Activated naive CD4-positive, alpha-beta T cell treated with anti-CD3 and anti-CD28 coated beads for 36 hours (primary cell): ENCODE measurements around the gene C20orf96. TPM values are rescaled to one million over a fixed set of nuclear protein-coding genes. Genes with fewer than 3 reads are reported as not detected.
"Not testable (repeated sequence)": the region's sequence is repeated elsewhere in the genome, so short reads cannot be mapped to it uniquely, and the experiment has no call there.

Experiments used
- CTCF ChIA-PET: fragments of 350-600 bp; sonication (Branson Sonifier 250); formaldehyde crosslinking; loops from one replicate; lab custom pipeline; 2021; ENCODE audit warnings: antibody characterized with exemption; lab: Charles Lee
- DNase-seq: peaks from one replicate; pipeline ENCODE4 v3.0.0-alpha.2; 2020
- H3K27ac Mint-ChIP-seq: one replicate; pipeline ENCODE4 v1.8.0; 2021; ENCODE audit warnings: mild to moderate bottlenecking, mixed read lengths
- H3K27me3 Mint-ChIP-seq: one replicate; pipeline ENCODE4 v1.8.0; 2021; ENCODE audit warnings: low read depth, mixed read lengths
- H3K36me3 Mint-ChIP-seq: one replicate; pipeline ENCODE4 v1.8.0; 2021; ENCODE audit warnings: low read depth, mixed read lengths
- H3K4me1 Mint-ChIP-seq: one replicate; pipeline ENCODE4 v1.8.0; 2021; ENCODE audit warnings: low read depth, mixed read lengths
- H3K4me3 Mint-ChIP-seq: one replicate; pipeline ENCODE4 v1.8.0; 2021; ENCODE audit warnings: mild to moderate bottlenecking, moderate library complexity, mixed read lengths
- H3K9me3 Mint-ChIP-seq: one replicate; pipeline ENCODE4 v1.8.0; 2021; ENCODE audit warnings: mixed read lengths
- intact Hi-C: fragments of 100-400 bp; cut with micrococcal nuclease; formaldehyde crosslinking; loops from one replicate; pipeline ENCODE4 v1.15.1; 2023
- total RNA-seq, 2 experiments: library from RNA; stranded (reverse); gene quantifications; one replicate each; pipeline ENCODE4 v1.2.3, GENCODE V29; 2021

The C20orf96 gene
- total RNA-seq, 2 experiments from 2014 or later, result 5.1 to 6.8 TPM

DNA sequence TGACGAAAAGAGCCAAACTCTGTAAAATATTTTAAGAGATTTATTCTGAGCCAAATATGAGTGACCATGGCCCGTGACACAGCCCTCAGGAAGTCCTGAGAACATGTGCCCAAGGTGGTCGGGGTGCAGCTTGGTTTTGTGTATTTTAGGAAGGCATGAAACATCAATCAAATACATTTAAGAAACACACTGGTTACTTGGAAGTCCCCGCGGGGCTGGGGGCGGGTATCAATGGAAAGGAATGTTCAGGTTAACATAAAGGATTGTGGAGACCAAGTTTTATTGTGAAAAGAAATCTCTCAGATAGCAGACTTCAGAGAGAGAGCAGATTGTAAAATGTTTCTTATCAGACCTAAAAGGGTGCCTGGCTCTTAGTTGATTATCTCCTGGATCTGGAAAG lies 37.1 kb downstream of the C20orf96 start:
- H3K4me3 Mint-ChIP-seq, intact Hi-C loops, H3K27ac Mint-ChIP-seq, DNase-seq, H3K9me3 Mint-ChIP-seq, H3K27me3 Mint-ChIP-seq, H3K36me3 Mint-ChIP-seq: not testable (repeated sequence)
- CTCF ChIA-PET, result interaction anchor here (0.8 to 1.4 kb wide), 3 partner anchors 13 to 77 kb away, joined by 3 to 5 read pairs (median 3); no protein-coding TSS in a partner anchor
- peaks cover 13% of the 10 kb centered on the region for H3K4me1 Mint-ChIP-seq

DNA sequence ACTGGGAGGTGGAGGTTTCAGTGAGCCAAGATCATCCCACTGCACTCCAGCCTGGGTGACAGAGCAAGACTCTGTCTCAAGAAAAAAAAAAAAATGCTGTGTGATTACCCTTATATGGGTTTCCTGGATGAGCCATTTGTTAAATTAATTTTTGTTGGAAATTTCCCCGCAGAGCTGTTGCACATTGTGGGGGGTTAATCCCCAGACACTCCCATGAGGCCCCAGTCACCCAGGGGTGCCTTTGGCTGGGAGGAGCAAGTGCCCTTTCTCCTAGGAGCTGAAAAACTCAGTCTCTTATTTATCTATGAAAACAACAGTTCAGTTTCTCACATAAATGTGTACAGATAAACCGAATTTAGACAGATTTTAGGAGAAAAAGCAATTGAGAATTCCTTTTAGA lies 37.7 kb downstream of the C20orf96 start:
- H3K27me3 Mint-ChIP-seq, result no peaks in the 10 kb centered on the region
- H3K4me1 Mint-ChIP-seq, result peaks cover 9% of the 10 kb centered on the region
- no peak overlapping the region for H3K4me3 Mint-ChIP-seq
- H3K27ac Mint-ChIP-seq, result no peak overlapping the region
- intact Hi-C loops, result no loop called here
- no peak for DNase-seq
- no peaks in the 10 kb centered on the region for H3K36me3 Mint-ChIP-seq
- H3K9me3 Mint-ChIP-seq, result no peaks in the 10 kb centered on the region
- CTCF ChIA-PET, result interaction anchor here (0.8 to 1.4 kb wide), 3 partner anchors 13 to 78 kb away, joined by 3 to 5 read pairs (median 3); no protein-coding TSS in a partner anchor

DNA sequence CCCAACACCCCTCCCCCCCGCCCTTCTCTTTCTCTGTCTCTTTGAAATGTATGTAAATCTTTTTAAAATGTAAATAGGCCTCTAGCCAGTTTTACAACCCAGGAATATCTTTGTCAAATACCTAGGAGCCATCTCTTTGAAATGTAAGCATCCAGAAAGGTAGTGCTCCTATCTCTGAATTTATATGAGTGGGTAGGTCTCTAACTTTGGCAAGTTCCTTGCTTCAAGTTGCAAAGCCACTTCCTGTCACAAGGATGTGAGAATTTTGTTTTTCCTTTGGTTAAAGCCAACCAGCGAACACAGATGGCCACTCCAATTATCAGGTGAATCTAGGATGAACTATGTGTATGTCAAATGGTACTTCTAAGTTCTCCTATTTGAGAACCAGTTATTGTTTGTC lies 39.2 kb downstream of the C20orf96 start:
- peaks cover 9% of the 10 kb centered on the region for H3K4me1 Mint-ChIP-seq
- no peaks in the 10 kb centered on the region for H3K9me3 Mint-ChIP-seq
- CTCF ChIA-PET, result no interaction called here
- no peak for DNase-seq
- intact Hi-C loops, result no loop called here
- no peak overlapping the region for H3K4me3 Mint-ChIP-seq
- H3K27ac Mint-ChIP-seq, result no peak overlapping the region
- H3K27me3 Mint-ChIP-seq, result no peaks in the 10 kb centered on the region
- no peaks in the 10 kb centered on the region for H3K36me3 Mint-ChIP-seq

DNA sequence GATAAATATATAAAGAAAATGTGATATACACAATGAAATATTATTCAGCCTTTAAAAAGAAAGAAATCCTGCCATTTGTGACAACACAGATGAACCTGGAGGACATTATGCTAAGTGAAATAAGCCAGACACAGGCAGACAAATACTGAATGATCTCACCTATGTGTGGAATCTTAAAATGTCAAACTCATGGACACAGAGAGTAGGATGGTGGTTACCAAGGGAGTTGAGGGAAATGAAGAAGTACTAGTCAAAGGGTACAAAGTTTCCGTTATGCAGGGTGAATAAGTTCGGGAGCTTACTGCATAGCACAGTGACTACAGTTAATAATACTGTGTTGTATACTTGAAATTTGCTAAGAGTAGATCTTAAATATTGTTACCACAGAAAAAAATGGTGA lies 47.6 kb downstream of the C20orf96 start:
- Mint-ChIP-seq H3K36me3 (no peaks in the 10 kb centered on the region), H3K4me1 (peaks cover 10% of the 10 kb centered on the region), H3K27me3 (no peaks in the 10 kb centered on the region), H3K27ac (no peak overlapping the region), H3K9me3 (no peaks in the 10 kb centered on the region), H3K4me3 (no peak overlapping the region)
- CTCF ChIA-PET, result interaction anchor here (0.6 kb wide), 1 partner anchor 11 kb away, joined by 5 read pairs; no protein-coding TSS in a partner anchor
- DNase-seq, result no peak
- intact Hi-C loops, result no loop called here

DNA sequence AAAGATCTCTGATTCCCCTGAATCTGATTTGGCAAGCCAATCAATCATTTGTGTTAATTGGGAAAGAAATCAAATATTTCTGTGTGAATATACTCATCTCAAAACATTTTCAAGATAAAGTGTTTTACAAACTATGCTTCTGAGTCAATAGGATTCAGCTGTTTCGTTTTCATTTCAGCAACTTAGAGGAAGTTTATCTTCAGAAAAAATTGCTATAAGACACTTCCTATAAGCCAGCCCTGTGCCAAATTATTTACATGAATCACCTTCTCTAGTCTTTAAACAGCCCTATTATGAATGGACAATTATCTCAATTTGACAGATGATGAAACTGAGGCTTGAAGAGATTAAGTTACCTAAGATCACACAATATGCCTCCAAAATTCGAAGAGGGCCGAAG lies 52.6 kb downstream of the C20orf96 start:
- intact Hi-C loops, result loop anchor here (1.0 to 2.0 kb wide), 3 partner anchors 11 to 28 kb away; partner anchors contain the start of gene DEFB129

DNA sequence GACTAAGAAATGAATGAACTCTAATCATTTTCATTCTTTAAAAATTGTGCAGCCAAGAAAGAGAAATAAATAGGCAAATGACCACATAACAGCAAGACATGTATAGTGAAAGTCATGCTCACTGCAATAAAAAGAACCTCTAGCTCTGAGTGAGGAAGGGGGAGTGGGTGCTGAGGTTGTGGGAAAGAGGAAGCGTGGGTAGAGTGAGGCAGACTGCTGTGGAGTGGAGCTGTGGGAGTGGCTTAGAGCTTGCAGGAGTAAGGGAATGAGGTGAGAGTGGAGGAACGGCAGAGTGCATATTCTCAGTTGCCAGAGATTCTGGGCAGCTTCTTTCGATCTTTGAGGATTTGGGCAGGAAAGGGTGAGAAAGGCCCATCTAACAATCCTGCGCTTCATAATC lies 53.1 kb downstream of the C20orf96 start:
- Mint-ChIP-seq H3K36me3 (no peaks in the 10 kb centered on the region), H3K4me1 (peaks cover 28% of the 10 kb centered on the region), H3K9me3 (no peaks in the 10 kb centered on the region), H3K27me3 (no peaks in the 10 kb centered on the region), H3K4me3 (peak overlapping the region; percentile 62), H3K27ac (peak overlapping the region; percentile 88)
- intact Hi-C loops, result no loop called here
- CTCF ChIA-PET, result interaction anchor here (0.9 to 2.4 kb wide), 2 partner anchors 29 kb away, joined by 4 to 11 read pairs; no protein-coding TSS in a partner anchor
- DNase-seq, result peak; percentile 65

More for the DNA sequence above, 52.6 kb downstream of the C20orf96 start:
- Mint-ChIP-seq H3K27ac (peak overlapping the region; percentile 88), H3K4me3 (peak overlapping the region; percentile 62), H3K36me3 (no peaks in the 10 kb centered on the region), H3K9me3 (no peaks in the 10 kb centered on the region), H3K4me1 (peaks cover 28% of the 10 kb centered on the region), H3K27me3 (no peaks in the 10 kb centered on the region)
- no peak for DNase-seq
- CTCF ChIA-PET, result interaction anchor here (0.9 to 2.4 kb wide), 2 partner anchors 28 to 30 kb away, joined by 4 to 11 read pairs; no protein-coding TSS in a partner anchor

DNA sequence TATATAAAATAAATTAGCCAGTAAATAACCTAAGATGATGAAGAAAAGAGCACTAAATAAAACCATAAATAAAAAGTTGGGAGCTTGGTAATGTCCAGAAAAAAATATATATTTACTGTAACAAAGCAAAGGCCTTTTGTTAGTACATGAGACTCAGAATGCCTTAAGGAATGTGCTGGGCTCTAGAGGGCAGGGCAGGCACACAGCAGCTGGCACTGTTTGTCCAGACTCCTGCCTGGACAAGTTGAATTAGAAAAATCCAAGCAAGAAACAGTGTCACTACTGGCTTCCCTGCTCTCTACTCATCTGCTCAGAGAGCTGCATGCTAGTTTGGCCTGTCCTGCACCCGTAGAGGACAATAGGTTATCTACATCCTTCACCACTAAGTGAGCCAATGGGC lies 54.7 kb downstream of the C20orf96 start:
- no peak for DNase-seq
- Mint-ChIP-seq H3K27ac (no peak overlapping the region), H3K4me3 (no peak overlapping the region), H3K27me3 (no peaks in the 10 kb centered on the region), H3K4me1 (peaks cover 28% of the 10 kb centered on the region), H3K9me3 (no peaks in the 10 kb centered on the region), H3K36me3 (no peaks in the 10 kb centered on the region)
- intact Hi-C loops, result loop anchor here (1.0 kb wide), 1 partner anchor 94 kb away; no protein-coding TSS in a partner anchor
- CTCF ChIA-PET, result no interaction called here

DNA sequence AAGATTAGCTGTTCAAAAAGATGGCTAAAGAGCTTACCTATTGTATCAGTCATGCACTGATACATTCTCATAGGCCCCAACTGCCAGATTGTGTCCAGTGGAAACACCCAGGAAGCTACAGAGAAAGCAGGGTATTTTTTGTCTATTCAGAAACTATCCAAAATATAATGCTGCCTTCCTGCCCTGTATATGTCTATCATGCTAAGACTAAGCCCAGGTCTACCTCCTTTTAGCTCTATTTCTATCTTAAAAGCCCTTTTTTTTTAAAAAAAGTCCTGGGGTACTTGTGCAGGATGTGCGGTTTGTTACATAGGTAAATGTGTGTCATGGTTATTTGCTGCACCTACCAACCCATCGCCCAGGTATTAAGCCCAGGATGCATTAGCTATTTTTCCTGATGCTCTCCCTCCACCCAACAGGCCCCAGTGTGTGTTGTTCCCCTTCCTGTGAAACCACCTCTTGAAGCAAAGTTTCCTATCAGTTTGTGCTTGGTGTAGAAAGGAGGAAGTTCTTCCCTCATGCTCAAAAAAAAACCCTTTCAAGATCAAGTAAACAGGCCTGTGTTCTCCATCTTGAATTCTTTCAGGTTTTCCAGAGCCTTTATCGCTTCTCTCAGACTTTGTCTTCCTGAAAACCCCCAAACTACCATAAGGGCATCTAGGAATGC lies 63.0 kb downstream of the C20orf96 start:
- H3K4me3 Mint-ChIP-seq, result no peak overlapping the region
- H3K4me1 Mint-ChIP-seq, result peaks cover 30% of the 10 kb centered on the region
- H3K36me3 Mint-ChIP-seq, result no peaks in the 10 kb centered on the region
- no peak for DNase-seq
- peaks cover 4% of the 10 kb centered on the region for H3K9me3 Mint-ChIP-seq
- H3K27ac Mint-ChIP-seq, result peak overlapping the region; percentile 64
- intact Hi-C loops, result loop anchor here (1.0 to 5.0 kb wide), 2 partner anchors 11 to 40 kb away; no protein-coding TSS in a partner anchor
- H3K27me3 Mint-ChIP-seq, result no peaks in the 10 kb centered on the region
- CTCF ChIA-PET, result interaction anchor here (0.6 to 2.2 kb wide), 7 partner anchors 13 to 204 kb away, joined by 3 to 12 read pairs (median 4); no protein-coding TSS in a partner anchor

DNA sequence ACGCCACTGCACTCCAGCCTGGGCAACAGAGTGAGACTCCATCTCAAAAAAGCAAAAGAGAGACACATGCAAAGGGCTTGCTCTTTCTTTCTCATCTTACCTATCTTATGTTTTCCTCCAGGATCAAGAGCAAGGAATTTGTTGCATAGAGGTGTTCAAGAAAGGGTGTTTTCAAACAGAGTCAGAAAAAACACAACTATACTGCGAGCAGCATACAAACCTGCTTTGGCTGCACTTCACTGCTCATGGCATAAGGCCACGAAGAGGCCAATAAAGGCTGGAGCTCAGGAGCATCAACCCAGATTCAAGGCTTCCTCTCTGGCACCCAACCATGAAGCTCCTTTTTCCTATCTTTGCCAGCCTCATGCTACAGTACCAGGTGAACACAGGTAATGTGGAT lies 63.6 kb downstream of the C20orf96 start, which contains the start of gene DEFB129:
DEFB129 (plus strand) TSS at position 301 of the 400 bp plus-strand sequence; CDS start at position 332, 31 bp downstream.
- peaks cover 4% of the 10 kb centered on the region for H3K9me3 Mint-ChIP-seq
- peak within 1 kb of the TSS; percentile 64 for H3K27ac Mint-ChIP-seq
- intact Hi-C loops, result loop anchor here (1.0 to 5.0 kb wide), 2 partner anchors 11 to 40 kb away; no protein-coding TSS in a partner anchor
- no peak within 1 kb of the TSS for H3K4me3 Mint-ChIP-seq
- CTCF ChIA-PET, result interaction anchor here (0.7 to 2.2 kb wide), 5 partner anchors 16 to 205 kb away, joined by 3 to 12 read pairs (median 4); no protein-coding TSS in a partner anchor
- H3K27me3 Mint-ChIP-seq, result no peaks in the 10 kb centered on the region
- H3K4me1 Mint-ChIP-seq, result peaks cover 30% of the 10 kb centered on the region
- H3K36me3 Mint-ChIP-seq, result no peaks in the 10 kb centered on the region
- DNase-seq, result no peak

DNA sequence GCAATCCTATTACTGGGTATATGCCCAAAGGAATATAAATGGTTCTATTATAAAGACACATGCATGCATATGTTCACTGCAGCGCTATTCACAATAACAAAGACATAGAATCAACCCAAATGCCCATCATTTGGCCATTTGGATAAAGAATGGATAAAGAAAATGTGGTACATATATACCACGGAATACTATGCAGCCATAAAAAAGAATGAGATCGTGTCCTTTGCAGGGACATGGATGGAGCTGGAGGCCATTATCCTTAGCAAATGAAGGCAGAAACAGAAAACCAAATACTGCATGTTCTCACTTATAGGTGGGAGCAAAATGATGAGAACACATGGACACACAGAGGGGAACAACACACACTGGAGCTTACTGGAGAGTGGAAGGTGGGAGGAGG lies 64.7 kb downstream of the C20orf96 start:
- CTCF ChIA-PET, result interaction anchor here (0.9 to 1.2 kb wide), 2 partner anchors 14 to 40 kb away, joined by 4 read pairs; no protein-coding TSS in a partner anchor
- H3K9me3 Mint-ChIP-seq, H3K27me3 Mint-ChIP-seq, H3K36me3 Mint-ChIP-seq, DNase-seq, H3K27ac Mint-ChIP-seq, H3K4me3 Mint-ChIP-seq: not testable (repeated sequence)
- intact Hi-C loops, result loop anchor here (5.0 kb wide), 1 partner anchor 41 kb away; no protein-coding TSS in a partner anchor
- H3K4me1 Mint-ChIP-seq, result peaks cover 30% of the 10 kb centered on the region

DNA sequence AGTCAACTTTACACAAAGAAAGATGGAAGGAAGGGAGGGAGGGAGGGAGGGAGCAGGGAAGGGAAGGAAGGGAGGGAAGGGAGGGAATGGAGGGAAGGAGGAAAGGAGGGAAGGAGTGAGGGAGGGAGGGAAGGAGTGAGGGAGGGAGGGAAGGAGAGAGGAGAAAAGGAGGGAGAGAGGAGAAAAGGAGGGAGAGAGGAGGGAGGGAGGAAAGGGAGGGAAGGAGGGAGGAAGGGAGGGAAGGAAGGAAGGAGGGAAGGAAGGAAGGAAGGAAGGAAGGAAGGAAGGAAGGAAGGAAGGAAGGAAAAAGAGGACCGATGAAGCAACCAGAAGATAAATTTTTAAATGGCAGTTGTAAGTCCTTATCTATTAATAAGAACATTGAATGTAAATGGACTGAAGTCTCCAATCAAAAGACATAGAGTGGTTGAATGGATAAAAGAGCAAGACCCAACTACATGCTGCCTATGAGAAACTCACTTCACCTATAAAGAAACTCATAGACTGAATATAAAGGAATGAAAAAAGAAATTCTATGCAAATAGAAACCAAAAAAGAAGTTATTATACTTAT lies 69.2 kb downstream of the C20orf96 start:
- intact Hi-C loops, result no loop called here
- peaks cover 4% of the 10 kb centered on the region for H3K9me3 Mint-ChIP-seq
- CTCF ChIA-PET, result interaction anchor here (0.8 kb wide), 1 partner anchor 45 kb away, joined by 3 read pairs; no protein-coding TSS in a partner anchor
- DNase-seq, result no peak
- no peak overlapping the region for H3K4me3 Mint-ChIP-seq
- H3K4me1 Mint-ChIP-seq, result peaks cover 5% of the 10 kb centered on the region
- peaks cover 4% of the 10 kb centered on the region for H3K27me3 Mint-ChIP-seq
- no peak overlapping the region for H3K27ac Mint-ChIP-seq
- H3K36me3 Mint-ChIP-seq, result no peaks in the 10 kb centered on the region
